ENCODE data around the gene ALDH3A1.

DNA sequence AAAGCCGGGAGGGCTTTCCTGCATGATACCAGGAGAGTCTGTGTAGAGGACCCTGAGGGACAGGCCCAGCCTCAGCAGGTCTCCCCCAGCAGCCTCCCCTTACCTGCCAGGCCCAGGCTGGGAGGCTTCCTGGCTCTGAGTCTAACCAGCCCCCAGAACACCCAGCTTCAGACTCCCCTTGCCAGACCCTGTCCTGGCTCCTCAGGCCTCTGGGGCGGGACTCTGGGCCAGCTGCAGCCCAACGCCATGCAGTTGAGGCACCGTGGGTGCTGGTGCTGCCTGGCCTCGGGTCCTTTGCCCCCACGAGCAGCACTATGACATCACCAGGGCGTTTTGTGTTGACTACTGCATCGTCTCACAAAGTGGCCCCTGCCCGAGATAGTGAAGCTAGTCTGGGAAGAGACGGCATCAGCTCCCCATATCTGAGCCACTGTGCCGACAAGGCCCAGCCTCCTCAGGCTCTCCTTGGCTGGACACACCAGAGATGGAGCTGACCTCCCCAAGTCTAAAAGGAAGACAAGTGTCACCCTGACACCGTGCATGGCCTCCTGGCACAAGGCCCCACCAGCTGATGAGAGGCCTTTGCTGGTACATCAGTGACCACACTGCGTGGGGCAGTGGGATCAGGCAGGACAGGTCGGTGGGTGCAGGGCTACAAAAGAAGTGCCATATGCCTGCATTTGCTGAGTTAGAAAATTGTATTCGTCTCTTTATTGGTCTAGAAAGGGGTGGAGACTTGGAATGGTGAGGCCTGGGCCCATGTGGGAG, 10.6 kb downstream of the ALDH3A1 start:
- TF ChIP-seq, protein P1, sequence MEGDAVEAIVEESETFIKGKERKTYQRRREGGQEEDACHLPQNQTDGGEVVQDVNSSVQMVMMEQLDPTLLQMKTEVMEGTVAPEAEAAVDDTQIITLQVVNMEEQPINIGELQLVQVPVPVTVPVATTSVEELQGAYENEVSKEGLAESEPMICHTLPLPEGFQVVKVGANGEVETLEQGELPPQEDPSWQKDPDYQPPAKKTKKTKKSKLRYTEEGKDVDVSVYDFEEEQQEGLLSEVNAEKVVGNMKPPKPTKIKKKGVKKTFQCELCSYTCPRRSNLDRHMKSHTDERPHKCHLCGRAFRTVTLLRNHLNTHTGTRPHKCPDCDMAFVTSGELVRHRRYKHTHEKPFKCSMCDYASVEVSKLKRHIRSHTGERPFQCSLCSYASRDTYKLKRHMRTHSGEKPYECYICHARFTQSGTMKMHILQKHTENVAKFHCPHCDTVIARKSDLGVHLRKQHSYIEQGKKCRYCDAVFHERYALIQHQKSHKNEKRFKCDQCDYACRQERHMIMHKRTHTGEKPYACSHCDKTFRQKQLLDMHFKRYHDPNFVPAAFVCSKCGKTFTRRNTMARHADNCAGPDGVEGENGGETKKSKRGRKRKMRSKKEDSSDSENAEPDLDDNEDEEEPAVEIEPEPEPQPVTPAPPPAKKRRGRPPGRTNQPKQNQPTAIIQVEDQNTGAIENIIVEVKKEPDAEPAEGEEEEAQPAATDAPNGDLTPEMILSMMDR (IDR thresholded peaks at IDR 0.05): no peak
- no peak for TF ChIP-seq POLR2AphosphoS5 (IDR thresholded peaks at IDR 0.05)
- no peak for TF ChIP-seq POLR2A (IDR thresholded peaks at IDR 0.05)

All from suprapubic skin (tissue), 4 donors.